GM21423 (cell line): ENCODE results near the gene NOP9.
"Not testable (repeated sequence)": the region's sequence is repeated elsewhere in the genome, so short reads cannot be mapped to it uniquely, and the experiment has no call there.

Experiments
- ATAC-seq: cut with Tn5 transposase; IDR thresholded peaks from one replicate; pipeline ENCODE4 v1.9.1; 2021; ENCODE audit warnings: mild to moderate bottlenecking, moderate library complexity; ENCODE audit not compliant: unreplicated experiment

Gene NOP9

DNA sequence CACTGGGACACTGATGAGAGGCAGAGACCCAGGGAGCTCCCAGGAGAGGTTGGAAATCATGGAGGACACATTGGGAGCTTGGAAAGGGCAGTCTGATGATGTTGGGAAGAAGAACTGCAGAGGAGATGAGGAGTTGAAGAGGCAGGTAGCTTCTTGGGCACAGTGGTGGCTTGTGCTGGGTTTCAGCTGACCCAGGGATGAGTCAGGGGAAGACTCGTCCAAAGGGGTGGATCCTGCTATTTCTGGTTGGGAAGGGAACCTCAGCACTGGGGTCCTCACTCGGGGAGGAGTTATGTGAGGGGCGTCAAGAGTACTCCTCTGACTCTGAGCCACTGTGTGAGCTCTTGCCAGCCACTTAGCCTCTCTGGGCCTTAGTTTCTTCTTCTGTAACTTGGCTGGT is 23.7 kb downstream of the NOP9 start:
- ATAC-seq, result no peak

DNA sequence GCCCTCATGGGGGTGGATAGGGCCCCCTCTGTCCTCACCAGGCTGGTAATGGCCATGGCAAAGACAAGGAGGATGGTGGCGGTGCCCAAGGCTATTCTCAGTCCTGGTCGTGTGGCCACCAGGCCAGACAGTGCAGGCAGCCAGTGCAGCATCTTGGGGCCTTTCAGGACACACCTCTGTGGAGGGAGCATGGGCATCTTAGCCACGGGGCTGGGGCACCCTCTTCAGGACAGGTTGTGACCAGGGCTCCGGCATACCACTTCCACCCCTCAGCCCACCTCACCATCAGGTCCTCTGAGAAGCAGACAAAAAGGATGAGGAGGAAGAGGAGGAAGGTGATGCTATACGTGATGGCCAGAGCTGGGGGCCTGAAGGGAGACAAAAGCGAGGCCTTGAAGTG is 24.4 kb downstream of the NOP9 start:
- no peak for ATAC-seq

DNA sequence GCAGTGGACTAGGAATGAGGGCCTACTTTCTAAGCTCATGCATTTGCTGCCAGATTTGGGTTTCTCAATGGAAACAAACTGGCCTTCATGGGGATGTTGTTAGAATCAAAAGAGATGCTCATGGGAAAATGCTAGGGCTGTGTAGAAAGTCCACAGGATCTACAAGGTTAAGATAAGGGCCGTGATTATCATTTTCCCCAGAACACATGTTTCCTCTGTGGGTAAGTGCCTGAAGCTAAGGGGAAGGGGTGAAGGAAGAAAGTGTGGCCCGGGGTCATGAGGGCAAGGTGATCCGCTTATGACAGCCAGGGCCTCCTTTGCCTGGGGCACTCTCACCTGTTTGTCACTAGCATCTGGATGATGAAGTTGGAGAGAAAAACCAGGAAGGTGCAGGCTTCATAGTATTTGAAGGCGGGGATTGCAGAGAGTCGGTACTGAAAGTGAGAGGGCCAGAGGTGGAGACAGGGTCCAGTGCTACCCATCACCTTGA is 25.4 kb downstream of the NOP9 start:
- no peak for ATAC-seq

DNA sequence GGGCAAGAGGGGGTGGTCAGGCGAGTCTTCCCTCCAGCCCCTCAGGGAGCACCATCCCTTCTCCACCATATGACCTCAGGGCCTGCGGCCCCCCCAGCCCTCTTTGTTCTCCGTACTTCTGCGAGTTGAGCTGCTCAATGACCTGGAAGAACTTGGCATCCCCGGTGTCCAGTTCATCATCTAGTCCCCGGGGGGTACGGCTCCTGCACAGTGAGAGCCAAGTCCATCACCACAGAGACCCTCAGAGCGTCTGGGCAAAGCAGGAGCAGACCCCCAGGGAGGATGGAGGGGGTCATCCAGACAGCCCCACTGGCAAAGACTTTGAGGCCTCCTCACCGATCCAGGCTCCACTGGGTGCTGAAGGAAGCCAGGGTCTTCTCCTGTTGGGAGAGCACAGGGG is 26.3 kb downstream of the NOP9 start:
- no peak for ATAC-seq

DNA sequence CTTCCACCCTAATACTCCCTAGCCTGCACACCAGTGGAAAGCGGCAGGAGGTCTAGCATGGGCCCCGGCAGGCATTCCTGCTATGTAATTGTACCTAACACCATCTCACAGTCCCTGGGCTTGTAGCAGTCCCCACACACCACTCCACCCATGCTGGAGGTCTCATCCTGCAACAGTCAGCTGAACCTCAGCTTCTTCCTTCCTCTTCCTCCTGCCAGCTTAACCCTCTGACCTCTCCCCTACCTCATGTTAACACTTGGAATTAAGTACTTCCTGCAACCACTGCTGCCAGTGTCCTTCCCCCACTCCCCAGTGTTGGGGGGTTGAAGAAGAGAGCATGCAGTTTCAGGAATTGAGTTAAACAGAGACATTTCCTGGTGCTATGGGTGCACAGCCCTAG is 27.7 kb downstream of the NOP9 start:
- ATAC-seq, result no peak

DNA sequence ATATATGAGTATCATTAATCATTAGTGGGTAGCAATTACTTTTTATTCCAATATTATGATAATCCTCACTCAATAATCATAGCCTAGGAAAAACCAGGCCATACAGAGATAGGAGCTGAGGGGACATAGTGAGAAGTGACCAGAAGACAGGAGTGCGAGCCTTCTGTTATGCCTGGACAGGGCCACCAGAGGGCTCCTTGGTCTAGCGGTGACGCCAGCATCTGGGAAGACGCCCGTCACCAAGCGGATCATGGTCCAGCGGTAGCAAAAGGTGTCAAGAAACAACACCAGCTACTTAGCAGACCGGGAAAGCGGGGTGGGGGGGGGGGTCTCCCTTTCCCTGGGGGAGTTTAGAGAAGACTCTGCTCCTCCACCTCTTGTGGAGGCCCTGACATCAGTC is 28.3 kb downstream of the NOP9 start:
- not testable (repeated sequence) for ATAC-seq

DNA sequence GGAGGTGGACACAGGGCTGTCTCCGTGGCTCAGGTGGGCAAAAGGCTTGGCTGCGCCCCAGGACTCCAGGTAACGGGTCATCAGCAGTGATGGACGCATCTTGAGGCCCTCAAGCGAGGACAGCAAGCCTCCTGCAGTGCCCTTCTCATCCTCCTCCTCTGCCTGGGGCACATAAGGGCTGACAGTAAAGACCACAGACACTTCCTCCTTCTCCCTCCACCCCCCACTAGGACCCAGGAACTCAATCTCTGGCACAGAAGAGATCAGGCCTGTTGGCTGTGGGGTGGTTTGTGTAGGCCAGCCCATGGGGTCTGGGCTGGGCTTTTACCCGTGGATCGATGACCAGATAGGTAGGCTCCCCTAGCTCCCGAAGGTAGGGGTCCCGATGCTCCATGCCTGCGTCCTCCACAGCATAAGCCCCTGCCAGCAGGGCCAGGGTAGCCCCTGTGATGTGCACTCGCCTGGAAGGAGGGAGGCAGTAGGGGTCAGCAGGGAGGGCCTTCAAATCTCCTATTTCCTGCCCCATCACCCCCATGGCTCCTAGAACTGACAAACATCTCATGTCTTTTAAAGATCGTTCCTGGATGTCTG is 29.5 kb downstream of the NOP9 start:
- no peak for ATAC-seq

DNA sequence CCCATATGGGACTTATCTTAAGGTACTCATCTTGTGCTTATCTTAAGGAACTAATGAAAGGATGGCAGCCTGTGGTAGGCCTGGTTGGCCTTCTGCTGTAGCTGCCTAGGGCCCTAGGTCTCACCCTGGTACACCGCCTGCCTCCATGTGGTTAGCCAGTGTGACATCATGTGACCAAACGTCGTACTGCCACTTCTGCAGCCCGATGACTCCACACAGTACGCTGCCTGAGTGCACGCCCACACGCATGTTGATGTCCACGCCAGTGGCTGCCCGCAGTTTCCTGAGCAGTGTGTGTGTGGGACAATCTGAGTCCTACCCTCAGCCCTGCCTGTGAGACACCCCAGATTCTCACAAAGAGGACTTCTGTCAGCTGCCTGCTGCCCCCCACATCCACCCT is 30.1 kb downstream of the NOP9 start:
- no peak for ATAC-seq

DNA sequence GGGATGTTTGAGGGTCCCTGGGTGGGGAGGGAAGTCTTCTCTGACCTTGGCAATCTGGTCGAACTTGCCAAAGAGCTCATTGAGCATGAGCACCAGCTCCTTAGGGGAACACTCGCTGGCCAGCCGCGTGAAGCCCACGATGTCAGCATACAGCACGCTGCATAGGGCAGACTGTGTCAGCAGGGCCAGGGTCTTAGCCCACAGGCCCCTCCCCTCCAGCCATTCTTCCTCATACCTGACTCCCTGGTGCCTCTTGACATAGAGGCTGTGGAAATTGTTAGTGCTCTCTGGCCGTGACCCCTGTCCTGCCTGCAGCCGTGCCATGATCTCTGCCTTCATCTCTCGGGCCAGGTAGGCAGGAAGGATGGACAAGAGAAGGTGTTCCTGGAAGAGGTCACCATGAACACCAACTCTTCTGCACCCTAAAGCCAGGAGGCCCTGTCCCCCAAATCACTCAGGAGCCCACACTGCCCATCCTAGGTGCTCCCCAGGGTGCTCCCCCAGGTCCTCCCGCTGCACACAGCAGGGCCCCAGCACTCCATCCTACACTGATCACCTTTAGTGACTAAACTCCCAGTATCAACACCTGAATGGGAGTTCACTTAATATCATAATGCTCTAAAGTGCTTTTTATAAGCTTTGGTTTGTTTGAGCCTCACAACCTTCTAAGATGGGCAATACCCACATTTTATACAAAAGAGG is 31.5 kb downstream of the NOP9 start:
- no peak for ATAC-seq

DNA sequence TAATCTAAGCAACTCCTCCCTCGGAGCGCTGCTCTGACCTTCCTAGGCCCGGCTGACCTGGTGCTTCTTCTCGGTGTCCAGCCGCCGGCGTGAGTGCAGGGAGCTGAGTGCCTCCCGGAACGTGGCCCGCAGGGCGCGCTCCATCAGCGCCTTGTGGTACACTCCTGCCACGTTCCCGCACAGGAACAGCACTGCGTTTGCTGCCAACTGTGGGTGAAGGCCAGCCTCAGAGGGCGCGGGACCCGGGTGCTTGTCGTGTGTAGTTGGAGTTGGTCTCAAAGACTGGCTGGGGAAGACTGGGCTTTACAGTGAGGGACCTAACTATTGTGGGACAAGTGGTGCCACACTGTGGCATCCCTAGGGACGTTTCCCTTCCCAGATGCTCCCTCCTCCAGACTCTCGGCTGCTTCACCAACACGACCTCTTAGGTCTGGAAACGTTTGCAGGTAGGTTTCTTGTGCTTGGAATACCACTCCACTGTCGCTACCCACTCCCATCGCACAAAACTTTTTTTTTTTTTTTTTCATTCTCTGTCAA is 32.1 kb downstream of the NOP9 start:
- ATAC-seq, result no peak

DNA sequence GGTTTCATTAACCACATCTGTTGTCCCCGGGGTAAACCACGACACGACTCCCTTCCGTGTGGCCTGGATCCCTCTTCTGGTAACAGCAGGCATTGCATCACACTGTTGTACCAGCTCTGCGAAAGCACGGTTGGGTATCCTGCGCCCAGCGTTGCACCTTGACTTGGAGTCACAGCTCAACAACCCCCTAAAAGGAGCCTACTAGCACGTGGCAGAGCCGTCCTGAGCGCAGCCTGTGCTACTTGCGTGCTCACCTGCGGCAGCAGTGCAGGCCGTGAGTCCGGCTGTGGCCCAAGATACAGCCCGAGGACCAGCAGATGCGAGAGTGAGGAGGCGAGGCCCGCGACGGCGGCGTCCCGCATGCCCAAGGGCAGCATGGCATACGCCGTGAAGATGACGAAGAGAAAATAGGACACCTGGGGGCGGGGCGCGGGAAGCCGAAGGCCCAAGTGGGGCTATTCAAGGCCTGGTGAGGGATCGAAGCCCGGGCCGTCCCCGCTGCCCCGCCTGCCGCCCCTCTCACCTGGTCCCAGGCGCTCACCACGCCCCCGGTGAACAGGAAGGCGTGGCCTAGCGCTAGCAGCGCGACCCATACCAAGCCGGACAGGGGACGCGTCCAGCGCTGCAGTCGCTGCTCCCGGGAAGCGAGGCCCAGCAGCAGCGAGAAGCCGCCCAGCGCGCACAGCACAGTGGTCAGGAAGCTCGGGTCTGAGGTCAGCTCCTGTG is 32.8 kb downstream of the NOP9 start:
- ATAC-seq, result peak; percentile 86

DNA sequence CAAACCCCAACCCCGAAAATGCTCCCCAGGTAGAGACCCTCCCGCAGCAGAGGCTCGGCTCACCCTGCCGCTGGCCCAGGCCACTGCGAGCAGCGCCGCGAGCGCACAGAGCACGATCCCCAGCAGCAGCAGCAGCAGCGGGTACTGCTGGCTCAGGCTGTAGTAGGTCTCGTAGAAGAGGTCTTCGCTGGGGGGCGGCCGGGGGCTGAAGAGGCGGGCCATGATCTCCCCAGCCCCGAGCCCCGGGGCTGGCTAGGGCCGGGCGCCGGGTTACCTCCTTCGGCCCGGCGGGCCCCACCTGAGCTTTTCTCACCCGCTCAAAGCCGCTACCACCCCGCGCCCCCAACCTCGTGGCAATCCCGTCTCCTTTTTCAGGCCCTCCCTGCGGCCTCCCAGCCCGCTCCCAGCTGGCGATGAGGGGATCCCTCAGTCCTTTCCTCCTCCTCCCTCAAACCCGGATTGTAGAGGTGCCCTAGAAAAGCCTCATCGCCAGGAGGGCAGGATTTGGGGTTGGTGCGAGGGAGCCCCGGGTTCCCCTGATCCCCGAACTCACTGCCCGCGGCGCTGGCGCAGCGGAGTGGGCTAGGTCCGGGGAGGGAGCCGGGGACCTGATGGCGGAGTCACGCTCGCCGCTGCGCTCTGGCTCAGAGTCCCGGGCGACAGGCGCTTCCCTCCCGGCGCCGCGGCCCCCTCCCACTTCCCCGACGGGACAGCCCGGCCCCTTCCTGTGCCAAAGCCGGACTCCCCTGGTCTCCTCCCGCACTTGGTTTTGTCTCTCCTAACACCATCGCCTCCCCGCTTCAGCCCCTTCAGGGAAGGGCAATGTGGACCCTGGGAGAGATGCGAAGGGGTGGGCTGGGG is 35.0 kb downstream of the NOP9 start, which contains the start of gene ADCY4:
TSS of gene ADCY4 (minus strand) at position 641 of the 861 bp plus-strand sequence. CDS start at position 222, 419 bp downstream.
- ATAC-seq, result no peak

DNA sequence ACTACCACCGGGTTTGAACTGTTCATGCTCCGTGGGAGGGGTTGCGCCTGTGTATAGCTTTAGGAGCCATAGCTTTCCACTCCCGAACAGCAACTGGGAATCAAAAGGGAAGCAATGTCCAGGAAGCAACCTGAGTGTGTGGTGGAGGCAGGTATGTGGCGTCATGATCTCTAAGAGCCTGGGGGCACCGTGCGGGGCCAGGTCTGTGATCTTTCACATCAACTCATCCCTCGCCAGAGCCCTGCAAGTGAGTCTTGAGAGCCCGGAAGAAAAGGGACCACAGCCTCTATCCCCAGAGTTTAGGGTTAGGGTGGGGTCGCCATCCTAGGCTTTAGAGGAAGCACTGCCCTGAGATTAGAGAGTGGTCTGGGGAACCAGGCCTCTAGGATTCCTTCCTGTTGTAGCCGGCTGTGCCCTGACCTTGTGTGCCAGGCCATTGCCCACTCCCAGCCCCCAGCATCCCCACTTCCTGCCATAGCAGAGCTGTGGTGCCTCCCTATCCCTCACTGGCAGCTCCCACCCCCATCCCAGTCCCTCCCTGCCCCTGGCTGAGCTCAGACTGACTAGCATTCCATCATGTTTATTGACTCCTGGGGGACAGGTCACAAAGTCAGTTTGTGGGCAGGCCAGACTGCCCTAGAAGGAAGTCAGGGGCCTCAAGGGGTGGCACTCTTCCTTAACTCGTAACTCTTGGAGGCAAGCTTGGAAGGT is 36.0 kb downstream of the NOP9 start:
- ATAC-seq, result no peak

DNA sequence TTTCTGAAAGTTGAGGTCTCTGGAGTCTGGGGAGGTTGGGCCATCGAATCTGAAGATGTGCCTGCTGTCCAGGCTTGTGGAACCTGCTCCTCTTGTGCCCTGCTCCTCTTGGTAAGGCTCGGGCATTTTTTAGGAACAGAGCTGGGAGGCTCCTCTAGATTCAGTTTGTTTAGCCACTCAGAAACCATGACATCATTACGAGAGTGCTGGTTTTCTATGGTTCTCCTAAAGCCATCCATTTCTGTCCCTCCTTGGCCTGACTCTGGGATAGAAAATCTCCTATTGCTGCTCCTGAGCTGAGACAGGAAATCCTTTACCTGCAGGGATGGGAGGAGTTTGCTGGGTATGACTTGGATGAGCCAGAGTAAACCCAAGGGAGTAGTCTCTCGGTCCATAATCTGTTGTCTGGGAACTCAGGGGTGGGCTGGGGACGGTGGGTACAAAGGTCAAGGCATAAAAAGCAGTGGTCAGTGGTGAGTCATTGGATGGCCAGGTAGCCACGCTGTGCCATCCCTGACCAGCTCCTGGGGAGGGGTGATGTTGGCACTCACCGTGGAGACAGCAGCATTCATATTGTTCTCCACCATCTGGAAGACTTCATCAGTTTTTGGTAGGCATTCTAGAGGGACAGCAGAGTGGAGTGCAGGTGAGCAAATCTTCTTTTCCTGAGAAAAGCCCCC is 37.6 kb downstream of the NOP9 start:
- no peak for ATAC-seq

DNA sequence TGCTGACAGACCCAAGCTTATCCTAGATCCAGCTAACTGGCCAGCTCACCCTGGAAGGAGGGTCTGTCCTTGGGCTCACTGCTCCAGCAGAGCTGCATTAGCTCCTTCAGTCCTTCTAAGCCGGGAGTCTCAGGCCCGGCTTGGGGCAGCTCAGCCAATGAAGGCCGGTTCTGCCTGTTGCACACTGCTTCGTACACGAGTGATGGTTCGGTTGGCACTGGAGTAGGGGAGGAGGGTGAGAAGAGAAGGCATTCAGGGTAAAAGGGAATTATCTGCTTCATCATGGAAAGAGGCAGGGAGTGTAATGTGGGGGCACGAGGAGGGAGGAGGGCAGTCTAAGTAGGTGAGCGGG is 38.1 kb downstream of the NOP9 start:
- no peak for ATAC-seq

DNA sequence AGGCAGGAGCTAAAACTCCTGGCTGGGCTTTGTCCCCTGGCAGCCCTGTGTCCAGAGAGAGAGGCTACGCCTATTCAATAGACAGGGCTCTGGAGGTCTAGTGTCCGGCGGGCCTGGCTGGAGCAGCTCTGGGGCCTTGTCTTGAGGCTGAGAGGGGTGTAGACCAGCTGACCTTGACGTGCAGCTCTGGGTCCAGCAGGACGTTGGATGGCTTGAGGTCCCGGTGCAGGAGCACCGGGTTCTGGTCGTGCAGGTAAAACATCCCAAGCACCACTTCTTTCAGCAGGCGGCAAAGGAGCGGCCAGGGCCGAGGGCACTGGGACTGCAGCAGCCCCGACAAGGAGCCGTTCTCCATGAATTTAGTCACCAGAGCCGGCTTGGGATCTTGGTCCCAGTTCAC is 39.2 kb downstream of the NOP9 start:
- ATAC-seq, result no peak

DNA sequence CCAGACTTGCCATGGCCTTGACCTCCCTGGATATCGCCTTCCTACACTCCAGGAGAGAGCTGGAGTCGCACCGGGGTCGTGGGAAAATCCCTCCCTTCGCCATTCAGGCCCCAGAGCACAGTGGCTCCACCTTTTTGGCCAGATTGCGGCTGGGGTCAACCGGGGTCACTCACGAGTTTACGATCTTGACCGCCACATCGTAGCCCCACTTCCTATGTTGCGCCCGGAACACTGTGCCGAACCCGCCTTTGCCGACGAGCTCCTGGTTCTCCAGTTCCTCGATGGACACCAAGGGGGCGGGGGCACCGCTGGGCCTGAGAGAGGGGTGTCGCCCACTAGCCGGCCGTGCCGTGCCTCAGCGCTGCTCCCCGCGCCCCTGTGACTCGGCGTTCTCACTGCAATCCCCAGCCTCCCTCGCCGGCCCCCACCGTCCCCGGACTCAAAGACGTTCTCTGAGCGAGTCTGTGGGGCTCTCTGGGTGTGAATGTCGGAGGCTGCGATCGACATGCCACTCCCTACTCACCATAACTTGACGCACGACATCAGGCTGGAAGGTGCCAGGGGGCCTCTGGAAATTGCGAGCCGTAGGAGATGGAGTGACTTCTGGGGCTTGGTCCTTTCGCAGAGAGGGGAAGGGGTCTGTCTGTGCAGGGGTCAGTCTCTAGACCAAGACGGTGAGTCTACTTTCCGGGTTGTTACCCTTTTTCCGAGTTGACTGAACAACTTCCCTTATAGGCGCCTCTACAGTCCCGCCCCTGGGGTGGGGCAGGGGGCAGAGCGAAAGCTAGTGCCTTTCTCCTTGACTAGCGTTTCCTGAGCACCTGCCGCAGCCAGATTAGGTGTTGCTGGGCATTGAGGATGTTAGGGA is 39.9 kb downstream of the NOP9 start, which contains the start of gene RIPK3:
TSS of gene RIPK3 (minus strand) at position 708 of the 868 bp plus-strand sequence. CDS start at position 543, 165 bp downstream.
- ATAC-seq, result peak; percentile 86

DNA sequence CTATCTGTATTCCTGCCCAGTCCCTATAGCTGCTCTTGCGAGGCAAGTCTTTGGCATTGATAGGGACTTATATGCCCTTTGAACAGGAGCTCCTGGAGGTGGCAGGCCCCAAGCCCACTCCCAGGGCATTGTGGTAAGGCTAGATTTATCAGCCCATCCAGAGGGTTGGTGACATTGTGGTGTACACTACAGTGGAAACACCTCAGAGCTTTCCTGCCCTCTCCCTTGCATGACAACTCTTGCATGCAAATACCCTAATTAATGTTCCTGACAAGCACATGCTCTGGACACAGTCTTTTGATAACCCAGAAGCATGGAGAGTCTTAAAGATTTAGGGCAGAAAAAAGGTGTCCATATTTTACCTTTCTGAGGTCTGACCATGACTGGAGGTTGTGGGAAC is 41.0 kb downstream of the NOP9 start:
- ATAC-seq, result no peak

DNA sequence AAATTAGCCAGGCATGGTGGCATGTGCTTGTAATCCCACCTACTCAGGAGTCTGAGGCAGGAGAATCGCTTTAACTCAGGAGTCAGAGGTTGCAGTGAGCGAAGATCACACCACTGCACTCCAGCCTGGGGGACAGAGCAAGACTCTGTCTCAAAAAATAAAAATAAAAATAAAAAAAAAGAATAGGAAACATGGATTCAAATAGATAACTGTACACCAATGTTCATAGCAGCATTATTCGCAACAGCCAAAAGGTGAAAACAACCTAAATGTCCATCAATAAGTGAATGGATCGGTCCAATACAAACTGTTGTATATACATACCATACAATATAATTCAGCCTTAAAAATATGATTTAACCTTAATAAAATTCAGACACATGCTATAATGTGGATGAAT is 43.2 kb downstream of the NOP9 start:
- ATAC-seq, result no peak
